ENCODE data around the gene CDK18.

DNA sequence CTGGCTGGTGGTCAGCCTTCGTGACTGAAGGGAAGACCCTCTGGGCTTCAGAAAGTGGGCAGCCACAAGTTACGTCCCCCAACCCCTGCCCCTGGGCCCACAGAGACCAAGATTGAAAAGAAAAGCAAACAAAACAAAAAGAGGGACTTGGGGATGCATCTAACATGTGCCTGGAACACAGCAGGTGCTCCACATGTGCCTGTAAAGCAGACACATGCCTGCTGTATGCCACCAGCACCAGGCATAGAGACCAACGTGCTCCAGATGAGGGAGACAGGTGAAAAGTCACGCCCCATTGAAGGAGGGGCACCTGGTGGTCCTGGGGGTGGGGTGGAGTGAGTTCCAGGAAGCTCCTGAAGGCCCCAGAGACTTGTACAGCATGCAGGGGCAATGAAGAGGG lies 11.9 kb downstream of the CDK18 start:
- TF ChIP-seq CTCF (conservative IDR thresholded peaks at IDR 0.05 in 1 of 2, IDR thresholded peaks at IDR 0.05 in 1 of 2; ENCODE audit: extremely low read depth in 1 of 2, insufficient read depth in 1 of 2, low read depth in 1 of 2, low read length in 2 of 2) (no peak), EZH2 (IDR thresholded peaks at IDR 0.05; ENCODE audit: borderline replicate concordance, low read length) (no peak)

Data from mammary epithelial cell (primary cell).